Spleen (tissue), 7 donors: ENCODE results near the gene CCDC170.

Source experiments
- CTCF ChIP-seq, 11 experiments: fragments of 200-600 bp in 7 of 11; fragments of 450-650 bp in 4 of 11; sonication (generic) in 4 of 11; IDR thresholded peaks in 8 of 11; conservative IDR thresholded peaks in 3 of 11; 1 replicate in 7 of 11; 2 replicates in 4 of 11; pipeline versions ENCODE4 v1.4.0 to v1.8.0; 2016 to 2021; ENCODE audit warnings: antibody characterized with exemption in 11 of 11, inconsistent platforms in 4 of 11, mild to moderate bottlenecking in 1 of 11
- POLR2AphosphoS5 ChIP-seq, 3 donors: sonication (generic); formaldehyde crosslinking; IDR thresholded peaks; one replicate each; pipeline ENCODE4 v1.5.1; 2017; ENCODE audit warnings: antibody characterized with exemption in 3 of 3
- donor health status: DM: no; HTN: no; CAD: no; lungs with moderate emphysema.
- donor health status: DM: no; HTN: no; CAD: no.
- donor health status: DM: no; HTN: no; CAD: no.

GRCh38 chr6:151452750-151453427 lies 40.9 kb upstream of the CCDC170 start:
- TF ChIP-seq POLR2AphosphoS5 (IDR thresholded peaks at IDR 0.05) (no peak), CTCF (IDR thresholded peaks at IDR 0.05 in 8 of 11, conservative IDR thresholded peaks at IDR 0.05 in 3 of 11) (no peak)
